Liver (tissue), 3 donors: ENCODE measurements around the gene HOXD1.

Source experiments
- CTCF ChIP-seq: fragments of 150-350 bp; IDR thresholded peaks from 2 replicates; pipeline ENCODE4 v1.5.1; 2017; ENCODE audit warnings: improper control_type of control experiment, low read depth, low read length; ENCODE audit not compliant: missing input control
- EGR1 ChIP-seq, 2 donors: IDR thresholded peaks; 2 replicates each; pipeline ENCODE4 v1.6.1; 2016 to 2018; ENCODE audit warnings: antibody characterized with exemption in 2 of 2, low read depth in 2 of 2
- RAD21 ChIP-seq, 2 donors: IDR thresholded peaks; 2 replicates each; pipeline ENCODE4 v1.6.1; 2016; ENCODE audit warnings: antibody characterized with exemption in 2 of 2, mild to moderate bottlenecking in 2 of 2
- SP1 ChIP-seq: IDR thresholded peaks from 2 replicates; pipeline ENCODE4 v1.6.1; 2018; ENCODE audit warnings: antibody characterized with exemption, mild to moderate bottlenecking
- TAF1 ChIP-seq: conservative IDR thresholded peaks from 2 replicates; pipeline ENCODE4 v1.6.1; 2016; ENCODE audit warnings: antibody characterized with exemption, mild to moderate bottlenecking
- donor health status: healthy.
- donor health status: healthy.

- TF ChIP-seq CTCF (no peak), TAF1 (no peak), EGR1 (IDR thresholded peaks at IDR 0.05; ENCODE audit: low read depth in 2 of 2) (no peak), RAD21 (IDR thresholded peaks at IDR 0.05) (no peak), SP1 (no peak)
These were observed 39.0 kb upstream of the HOXD1 start for GRCh38 chr2:176149481-176149938.
